ENCODE data around the gene ZNF281.
A peak's percentile ranks its signal among the peaks of the same experiment; 100 is the strongest.

The ZNF281 gene

DNA sequence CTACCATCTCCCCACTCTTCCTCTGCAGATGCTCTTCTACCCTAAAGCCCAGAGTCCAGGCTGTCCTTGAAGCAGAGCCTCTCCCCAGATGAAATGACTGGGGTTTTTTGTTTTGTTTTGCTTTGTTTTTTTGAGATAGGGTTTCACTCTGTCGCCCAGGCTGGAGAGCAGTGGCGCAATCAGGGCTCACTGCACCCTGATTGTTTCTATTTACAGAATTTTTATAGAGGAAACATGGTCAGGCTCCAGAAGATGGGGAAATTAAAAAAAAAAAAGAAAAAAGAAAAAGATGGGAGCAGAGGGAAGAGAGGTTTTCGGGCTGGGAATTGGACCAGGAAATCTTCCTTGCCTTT is 43.7 kb upstream of the ZNF281 start:
- no peak overlapping the region for H3K4me3 ChIP-seq (ENCODE audit: low read length in 2 of 2)
- no peak overlapping the region for H3K4ac ChIP-seq (ENCODE audit: low read length)
- no peak overlapping the region for H3K4me2 ChIP-seq (ENCODE audit: insufficient read depth, low read length, poor library complexity, severe bottlenecking)
- H3K27ac ChIP-seq (replicated peaks; ENCODE audit: low read length) = no peak overlapping the region
- H4K8ac ChIP-seq (ENCODE audit: low read depth, low read length) = no peak overlapping the region
- H2BK120ac ChIP-seq (ENCODE audit: low read depth, low read length) = no peak overlapping the region
- no peak overlapping the region for H2BK5ac ChIP-seq (ENCODE audit: low read length)
- H2BK15ac ChIP-seq (ENCODE audit: low read length) = no peak overlapping the region
- peak overlapping the region; percentile 8 for H2AK5ac ChIP-seq (ENCODE audit: low read depth, low read length)
- no peak overlapping the region for H2AFZ ChIP-seq (ENCODE audit: low read length)
- no peak for DNase-seq (ENCODE audit: low spot score)
- H3K27me3 ChIP-seq (ENCODE audit: control insufficient read depth in 3 of 3, insufficient read depth in 3 of 3, low read depth in 1 of 3, low read length in 3 of 3) = peaks cover 0 to 7% (median 0%) of the 10 kb centered on the region in 3 experiments
- H3K36me3 ChIP-seq (replicated peaks in 1 of 2; ENCODE audit: control insufficient read depth in 2 of 2, insufficient read depth in 2 of 2, low read length in 2 of 2) = no peaks in the 10 kb centered on the region
- no peak overlapping the region for H4K91ac ChIP-seq (ENCODE audit: low read depth, low read length, poor library complexity)
- no peaks in the 10 kb centered on the region for H3K79me1 ChIP-seq (ENCODE audit: low read depth, low read length)
- no CpG with 5 or more reads among the region's 3 CpGs for WGBS, 2 donors (ENCODE audit: extremely low coverage in 2 of 2, insufficient read length in 2 of 2, insufficient replicate concordance in 1 of 2)
- no peak overlapping the region for H2BK12ac ChIP-seq (ENCODE audit: low read length)
- H3K4me1 ChIP-seq (ENCODE audit: control insufficient read depth in 2 of 2, insufficient read depth in 1 of 2, low read depth in 1 of 2, low read length in 2 of 2) = peaks cover 0 to 6% of the 10 kb centered on the region in 2 donors
- H3K14ac ChIP-seq (ENCODE audit: low read length) = no peak overlapping the region
- no peak overlapping the region for H3K18ac ChIP-seq (ENCODE audit: low read length)
- H3K9ac ChIP-seq (ENCODE audit: low read depth, low read length, poor library complexity) = no peak overlapping the region
- no peak overlapping the region for H3K23ac ChIP-seq (ENCODE audit: low read depth, low read length, poor library complexity)
- H3K9me3 ChIP-seq (replicated peaks in 1 of 2; ENCODE audit: control insufficient read depth in 2 of 2, insufficient read depth in 1 of 2, low read depth in 1 of 2, low read length in 2 of 2) = no peaks in the 10 kb centered on the region

DNA sequence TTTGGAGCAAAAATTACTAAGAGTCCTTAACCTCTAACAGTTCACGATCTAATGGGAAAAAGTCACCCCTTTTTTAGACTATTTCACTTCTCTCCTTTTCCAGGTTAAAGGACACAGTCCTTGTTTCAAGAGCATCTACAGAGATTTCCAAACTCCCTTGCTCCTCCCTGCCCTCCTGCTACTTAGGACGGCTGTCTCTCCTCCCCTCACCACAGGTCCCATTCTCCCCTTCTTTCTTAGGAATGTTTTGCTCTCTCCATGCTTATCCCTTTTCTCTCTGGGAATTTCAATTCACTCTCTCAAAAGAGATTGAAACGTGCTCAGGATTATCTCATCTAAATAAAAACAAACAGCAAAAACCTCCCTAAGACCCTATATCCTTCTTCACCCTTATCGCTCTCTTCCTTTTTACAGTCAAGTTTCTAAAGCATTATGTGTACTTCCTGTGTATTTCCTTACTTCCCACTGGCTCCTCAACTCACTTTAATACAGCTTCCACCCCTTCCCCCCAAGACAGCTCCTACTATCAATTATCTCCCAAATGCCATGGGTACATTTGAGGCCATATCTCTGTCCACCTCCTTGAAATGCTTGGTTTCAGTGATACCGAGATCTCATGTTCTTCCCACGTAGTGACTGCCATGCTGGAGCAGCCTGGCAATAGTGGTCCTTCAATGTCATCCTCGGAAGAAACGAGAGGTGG is 43.2 kb upstream of the ZNF281 start:
- H2AK5ac ChIP-seq (ENCODE audit: low read depth, low read length) = peak overlapping the region; percentile 8
- no peak overlapping the region for H3K9ac ChIP-seq (ENCODE audit: low read depth, low read length, poor library complexity)
- H2BK12ac ChIP-seq (ENCODE audit: low read length) = no peak overlapping the region
- no peak overlapping the region for H3K27ac ChIP-seq (replicated peaks; ENCODE audit: low read length)
- H3K4ac ChIP-seq (ENCODE audit: low read length) = no peak overlapping the region
- H3K4me1 ChIP-seq (ENCODE audit: control insufficient read depth in 2 of 2, insufficient read depth in 1 of 2, low read depth in 1 of 2, low read length in 2 of 2) = peaks cover 0 to 6% of the 10 kb centered on the region in 2 donors
- no peak overlapping the region for H4K8ac ChIP-seq (ENCODE audit: low read depth, low read length)
- no peak overlapping the region for H2BK15ac ChIP-seq (ENCODE audit: low read length)
- no peak overlapping the region for H2BK5ac ChIP-seq (ENCODE audit: low read length)
- H3K9me3 ChIP-seq (replicated peaks in 1 of 2; ENCODE audit: control insufficient read depth in 2 of 2, insufficient read depth in 1 of 2, low read depth in 1 of 2, low read length in 2 of 2) = no peaks in the 10 kb centered on the region
- no peaks in the 10 kb centered on the region for H3K36me3 ChIP-seq (replicated peaks in 1 of 2; ENCODE audit: control insufficient read depth in 2 of 2, insufficient read depth in 2 of 2, low read length in 2 of 2)
- no peak overlapping the region for H2AFZ ChIP-seq (ENCODE audit: low read length)
- no peak overlapping the region for H3K4me2 ChIP-seq (ENCODE audit: insufficient read depth, low read length, poor library complexity, severe bottlenecking)
- no peak for DNase-seq (ENCODE audit: low spot score)
- peaks cover 0 to 7% (median 0%) of the 10 kb centered on the region in 3 experiments for H3K27me3 ChIP-seq (ENCODE audit: control insufficient read depth in 3 of 3, insufficient read depth in 3 of 3, low read depth in 1 of 3, low read length in 3 of 3)
- WGBS, 2 donors (ENCODE audit: extremely low coverage in 2 of 2, insufficient read length in 2 of 2, insufficient replicate concordance in 1 of 2) = 100% methylated on average over 1 of the region's 8 CpGs
- peak overlapping the region; percentile 27 for H3K18ac ChIP-seq (ENCODE audit: low read length)
- H3K23ac ChIP-seq (ENCODE audit: low read depth, low read length, poor library complexity) = no peak overlapping the region
- H3K14ac ChIP-seq (ENCODE audit: low read length) = no peak overlapping the region
- H4K91ac ChIP-seq (ENCODE audit: low read depth, low read length, poor library complexity) = no peak overlapping the region
- no peak overlapping the region for H3K4me3 ChIP-seq (ENCODE audit: low read length in 2 of 2)
- no peaks in the 10 kb centered on the region for H3K79me1 ChIP-seq (ENCODE audit: low read depth, low read length)
- H2BK120ac ChIP-seq (ENCODE audit: low read depth, low read length) = no peak overlapping the region

DNA sequence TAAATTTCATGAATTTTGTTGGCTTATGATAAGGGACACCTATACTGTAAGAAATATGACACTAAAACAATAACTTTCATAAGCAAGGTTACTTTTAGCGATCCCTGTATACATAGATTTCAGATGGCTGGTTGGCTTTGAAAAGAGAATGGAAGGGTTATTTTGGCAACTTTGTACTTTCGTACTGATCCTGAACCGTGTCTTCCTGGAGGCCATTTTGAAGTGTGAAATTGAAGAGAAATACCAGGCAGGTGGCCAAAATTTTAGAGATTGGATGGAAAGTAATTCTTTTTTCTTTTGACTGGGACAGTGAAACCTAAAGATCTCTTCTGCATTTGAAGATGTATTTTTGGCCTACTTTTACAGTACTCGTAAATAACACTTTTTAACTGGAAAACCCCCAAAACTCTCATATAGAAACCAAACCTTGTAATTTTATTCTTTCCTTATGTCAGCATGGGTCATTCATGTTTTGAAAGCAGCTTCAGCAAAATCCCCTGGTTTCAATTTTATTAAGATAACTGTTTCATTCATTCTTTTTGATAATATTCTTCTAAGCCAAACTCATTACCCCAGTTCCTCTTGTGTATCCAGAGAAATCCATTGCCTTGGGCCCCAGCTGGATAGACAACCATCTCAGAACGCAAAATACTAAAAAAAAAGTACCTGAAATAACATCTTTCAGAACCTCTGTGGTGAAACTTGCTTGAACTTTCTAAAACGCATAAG is 38.4 kb upstream of the ZNF281 start:
- Histone ChIP-seq H2BK15ac (ENCODE audit: low read length) (no peak overlapping the region), H3K27ac (replicated peaks; ENCODE audit: low read length) (no peak overlapping the region), H3K4me1 (ENCODE audit: control insufficient read depth in 2 of 2, insufficient read depth in 1 of 2, low read depth in 1 of 2, low read length in 2 of 2) (peaks cover 0 to 3% of the 10 kb centered on the region in 2 donors), H2AK5ac (ENCODE audit: low read depth, low read length) (no peak overlapping the region), H3K79me1 (ENCODE audit: low read depth, low read length) (no peaks in the 10 kb centered on the region), H3K27me3 (ENCODE audit: control insufficient read depth in 3 of 3, insufficient read depth in 3 of 3, low read depth in 1 of 3, low read length in 3 of 3) (peaks cover 0 to under 1% (median 0%) of the 10 kb centered on the region in 3 experiments), H3K4me3 (ENCODE audit: low read length in 2 of 2) (no peak overlapping the region), H3K36me3 (replicated peaks in 1 of 2; ENCODE audit: control insufficient read depth in 2 of 2, insufficient read depth in 2 of 2, low read length in 2 of 2) (no peaks in the 10 kb centered on the region), H3K9ac (ENCODE audit: low read depth, low read length, poor library complexity) (no peak overlapping the region), H2AFZ (ENCODE audit: low read length) (no peak overlapping the region), H4K8ac (ENCODE audit: low read depth, low read length) (no peak overlapping the region), H2BK12ac (ENCODE audit: low read length) (no peak overlapping the region), H3K14ac (ENCODE audit: low read length) (no peak overlapping the region), H3K23ac (ENCODE audit: low read depth, low read length, poor library complexity) (no peak overlapping the region), H2BK120ac (ENCODE audit: low read depth, low read length) (no peak overlapping the region), H3K4ac (ENCODE audit: low read length) (no peak overlapping the region), H3K18ac (ENCODE audit: low read length) (no peak overlapping the region), H3K4me2 (ENCODE audit: insufficient read depth, low read length, poor library complexity, severe bottlenecking) (no peak overlapping the region), H3K9me3 (replicated peaks in 1 of 2; ENCODE audit: control insufficient read depth in 2 of 2, insufficient read depth in 1 of 2, low read depth in 1 of 2, low read length in 2 of 2) (no peaks in the 10 kb centered on the region), H4K91ac (ENCODE audit: low read depth, low read length, poor library complexity) (no peak overlapping the region), H2BK5ac (ENCODE audit: low read length) (no peak overlapping the region)
- DNase-seq (ENCODE audit: low spot score) = no peak
- WGBS, 2 donors (ENCODE audit: extremely low coverage in 2 of 2, insufficient read length in 2 of 2, insufficient replicate concordance in 1 of 2) = no CpG with 5 or more reads among the region's 6 CpGs

DNA sequence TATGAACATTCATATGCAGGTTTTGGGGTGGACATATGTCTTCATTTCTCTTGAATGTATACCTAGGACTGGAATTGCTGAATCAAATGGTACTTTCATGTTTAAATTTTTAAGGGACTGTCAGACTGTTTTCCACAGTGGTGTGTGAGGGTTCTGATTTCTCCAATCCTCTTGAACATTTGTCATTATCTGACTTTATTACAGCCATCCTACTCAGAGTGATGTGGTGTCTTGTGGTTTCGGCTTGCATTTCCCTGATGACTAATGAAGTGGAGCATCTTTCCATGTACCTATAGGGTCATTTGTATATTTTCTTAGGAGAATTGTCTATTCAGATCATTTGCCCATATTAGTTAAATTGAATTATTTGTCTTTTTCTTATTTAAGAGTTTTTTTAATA is 35.4 kb upstream of the ZNF281 start:
- no CpG with 5 or more reads among the region's 1 CpG for WGBS, 2 donors (ENCODE audit: extremely low coverage in 2 of 2, insufficient read length in 2 of 2, insufficient replicate concordance in 1 of 2)
- no peak overlapping the region for H3K4ac ChIP-seq (ENCODE audit: low read length)
- H3K4me2 ChIP-seq (ENCODE audit: insufficient read depth, low read length, poor library complexity, severe bottlenecking) = no peak overlapping the region
- H3K23ac ChIP-seq (ENCODE audit: low read depth, low read length, poor library complexity) = no peak overlapping the region
- no peak overlapping the region for H4K8ac ChIP-seq (ENCODE audit: low read depth, low read length)
- no peak overlapping the region for H2BK5ac ChIP-seq (ENCODE audit: low read length)
- H3K79me1 ChIP-seq (ENCODE audit: low read depth, low read length) = no peaks in the 10 kb centered on the region
- no peak for DNase-seq (ENCODE audit: low spot score)
- no peak overlapping the region for H3K27ac ChIP-seq (replicated peaks; ENCODE audit: low read length)
- no peaks in the 10 kb centered on the region for H3K36me3 ChIP-seq (replicated peaks in 1 of 2; ENCODE audit: control insufficient read depth in 2 of 2, insufficient read depth in 2 of 2, low read length in 2 of 2)
- no peak overlapping the region for H3K4me3 ChIP-seq (ENCODE audit: low read length in 2 of 2)
- H2BK15ac ChIP-seq (ENCODE audit: low read length) = no peak overlapping the region
- no peak overlapping the region for H2AFZ ChIP-seq (ENCODE audit: low read length)
- H3K14ac ChIP-seq (ENCODE audit: low read length) = no peak overlapping the region
- H2BK12ac ChIP-seq (ENCODE audit: low read length) = no peak overlapping the region
- H3K9ac ChIP-seq (ENCODE audit: low read depth, low read length, poor library complexity) = no peak overlapping the region
- H2BK120ac ChIP-seq (ENCODE audit: low read depth, low read length) = no peak overlapping the region
- H3K18ac ChIP-seq (ENCODE audit: low read length) = no peak overlapping the region
- no peaks in the 10 kb centered on the region for H3K9me3 ChIP-seq (replicated peaks in 1 of 2; ENCODE audit: control insufficient read depth in 2 of 2, insufficient read depth in 1 of 2, low read depth in 1 of 2, low read length in 2 of 2)
- no peak overlapping the region for H2AK5ac ChIP-seq (ENCODE audit: low read depth, low read length)
- H3K27me3 ChIP-seq (ENCODE audit: control insufficient read depth in 3 of 3, insufficient read depth in 3 of 3, low read depth in 1 of 3, low read length in 3 of 3) = peaks cover 0 to 6% (median 0%) of the 10 kb centered on the region in 3 experiments
- H4K91ac ChIP-seq (ENCODE audit: low read depth, low read length, poor library complexity) = no peak overlapping the region
- no peaks in the 10 kb centered on the region for H3K4me1 ChIP-seq (ENCODE audit: control insufficient read depth in 2 of 2, insufficient read depth in 1 of 2, low read depth in 1 of 2, low read length in 2 of 2)

All from neuronal stem cell (in vitro differentiated cells).